ENCODE data around the gene CBFA2T2.
A peak's percentile ranks its signal among the peaks of the same experiment; 100 is the strongest.
"Not testable (repeated sequence)": the region's sequence is repeated elsewhere in the genome, so short reads cannot be mapped to it uniquely, and the experiment has no call there.

Gene CBFA2T2

GRCh38 chr20:33477386-33478234 is 12.3 kb upstream of the CBFA2T2 start:
- Mint-ChIP-seq H3K9me3 (no peaks in the 10 kb centered on the region), H3K27me3 (no peaks in the 10 kb centered on the region), H3K36me3 (ENCODE audit: insufficient read depth) (peaks cover 1% of the 10 kb centered on the region), H3K4me3 (no peak overlapping the region), H3K27ac (ENCODE audit: low read depth) (no peak overlapping the region), H3K4me1 (no peaks in the 10 kb centered on the region)
- ATAC-seq (replicated peaks; ENCODE audit: extremely low read depth, poor library complexity, severe bottlenecking) (no peak), DNase-seq (ENCODE audit: low spot score in 2 of 2) (no peak)

DNA sequence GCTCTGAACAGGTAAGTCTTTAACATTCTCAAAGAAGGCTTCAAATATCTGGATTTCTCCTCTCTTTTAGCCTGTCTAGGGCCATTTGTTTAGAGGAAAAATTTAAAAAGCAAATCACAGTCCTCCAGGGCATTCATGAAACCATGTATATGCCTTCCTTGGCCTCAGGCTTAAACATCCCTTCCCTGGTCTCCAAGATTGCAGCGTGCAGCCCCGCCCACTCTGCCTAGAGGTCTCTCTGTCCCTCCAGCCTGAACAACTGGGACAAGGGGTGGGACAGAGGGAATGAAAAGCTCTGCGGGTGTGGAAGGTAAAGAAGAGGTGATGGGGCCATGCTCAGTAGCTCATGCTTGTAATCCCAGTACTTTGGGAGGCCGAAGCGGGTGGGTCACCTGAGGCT is 9.8 kb upstream of the CBFA2T2 start:
- Mint-ChIP-seq H3K4me3 (no peak overlapping the region), H3K27me3 (no peaks in the 10 kb centered on the region), H3K36me3 (ENCODE audit: insufficient read depth) (peaks cover 1% of the 10 kb centered on the region), H3K4me1 (no peaks in the 10 kb centered on the region), H3K9me3 (no peaks in the 10 kb centered on the region), H3K27ac (ENCODE audit: low read depth) (no peak overlapping the region)
- DNase-seq (ENCODE audit: low spot score in 2 of 2) (no peak), ATAC-seq (replicated peaks; ENCODE audit: extremely low read depth, poor library complexity, severe bottlenecking) (no peak)

DNA sequence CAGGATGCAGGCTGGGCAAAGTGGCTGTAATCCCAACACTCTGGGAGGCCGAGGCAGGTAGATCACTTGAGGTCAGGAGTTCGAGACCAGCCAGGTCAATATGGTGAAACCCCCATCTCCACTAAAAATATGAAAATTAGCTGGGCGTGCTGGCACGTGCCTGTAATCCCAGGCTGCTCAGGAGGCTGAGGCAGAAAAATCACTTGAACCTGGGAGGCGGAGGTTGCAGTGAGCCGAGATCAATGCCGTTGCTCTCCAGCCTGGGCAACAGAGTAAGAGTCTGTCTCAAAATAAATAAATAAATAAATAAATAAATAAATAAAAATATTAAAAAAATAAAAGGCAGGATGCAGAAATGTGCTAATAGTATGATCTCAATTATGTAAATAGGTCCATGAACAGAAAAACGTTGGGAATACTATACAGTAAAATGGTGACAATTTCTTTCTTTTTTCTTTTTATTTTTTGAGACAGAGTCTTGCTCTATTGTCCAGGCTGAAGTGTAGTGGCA is 8.4 kb upstream of the CBFA2T2 start:
- no peak for ATAC-seq (replicated peaks; ENCODE audit: extremely low read depth, poor library complexity, severe bottlenecking)
- H3K4me3 Mint-ChIP-seq, result no peak overlapping the region
- no peak overlapping the region for H3K27ac Mint-ChIP-seq (ENCODE audit: low read depth)
- H3K36me3 Mint-ChIP-seq (ENCODE audit: insufficient read depth), result peaks cover 1% of the 10 kb centered on the region
- no peak for DNase-seq (ENCODE audit: low spot score in 2 of 2)
- H3K4me1 Mint-ChIP-seq, result no peaks in the 10 kb centered on the region
- H3K27me3 Mint-ChIP-seq, result no peaks in the 10 kb centered on the region
- H3K9me3 Mint-ChIP-seq, result no peaks in the 10 kb centered on the region

DNA sequence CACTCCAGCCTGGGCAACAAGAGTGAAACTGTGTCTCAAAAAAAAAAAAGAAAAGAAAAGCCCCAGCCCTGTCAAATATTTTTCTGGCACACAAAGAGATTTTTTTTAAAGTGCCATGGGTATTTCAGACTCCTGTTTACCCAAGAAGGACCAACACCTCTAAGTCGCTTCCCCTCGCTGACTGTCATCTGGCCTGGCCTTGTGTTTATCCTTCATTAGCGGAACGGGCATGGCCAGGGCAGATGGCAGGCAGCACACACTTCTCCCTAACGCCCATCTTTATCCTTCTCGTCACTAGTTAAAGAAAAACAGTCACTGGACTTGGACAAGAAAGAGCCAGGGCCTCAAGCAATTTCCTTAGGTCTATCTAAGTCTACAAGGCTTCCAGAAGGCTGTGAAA is 7.3 kb upstream of the CBFA2T2 start:
- Mint-ChIP-seq H3K36me3 (ENCODE audit: insufficient read depth) (peaks cover 1% of the 10 kb centered on the region), H3K4me1 (no peaks in the 10 kb centered on the region), H3K9me3 (no peaks in the 10 kb centered on the region), H3K27me3 (no peaks in the 10 kb centered on the region), H3K4me3 (no peak overlapping the region), H3K27ac (ENCODE audit: low read depth) (no peak overlapping the region)
- DNase-seq (ENCODE audit: low spot score in 2 of 2) (no peak), ATAC-seq (replicated peaks; ENCODE audit: extremely low read depth, poor library complexity, severe bottlenecking) (no peak)

DNA sequence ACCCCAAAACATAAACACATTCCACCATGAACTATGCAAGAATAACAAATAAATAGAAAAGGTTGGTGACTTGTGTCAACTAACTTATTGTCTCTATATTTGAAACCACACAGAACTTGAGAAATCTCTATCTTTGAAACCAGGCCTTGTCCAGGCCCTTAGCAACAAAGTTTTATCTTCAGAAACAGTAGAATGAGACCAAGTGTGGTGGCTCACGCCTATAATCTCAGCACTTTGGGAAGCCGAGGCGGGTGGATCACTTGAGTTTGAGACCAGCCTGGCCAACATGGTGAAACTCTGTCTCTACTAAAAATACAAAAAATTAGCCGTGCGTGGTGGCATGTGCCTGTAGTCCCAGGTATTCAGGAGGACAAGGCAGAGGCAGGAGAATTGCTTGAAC is 6.7 kb upstream of the CBFA2T2 start:
- not testable (repeated sequence) for ATAC-seq (replicated peaks; ENCODE audit: extremely low read depth, poor library complexity, severe bottlenecking); H3K4me3 Mint-ChIP-seq; H3K4me1 Mint-ChIP-seq; H3K9me3 Mint-ChIP-seq; H3K27ac Mint-ChIP-seq (ENCODE audit: low read depth); H3K36me3 Mint-ChIP-seq (ENCODE audit: insufficient read depth); H3K27me3 Mint-ChIP-seq; DNase-seq (ENCODE audit: low spot score in 2 of 2)

GRCh38 chr20:33488201-33488600 is 1.7 kb upstream of the CBFA2T2 start:
- no peaks in the 10 kb centered on the region for H3K9me3 Mint-ChIP-seq
- H3K27ac Mint-ChIP-seq (ENCODE audit: low read depth), result no peak overlapping the region
- peaks cover 9% of the 10 kb centered on the region for H3K4me1 Mint-ChIP-seq
- H3K4me3 Mint-ChIP-seq, result no peak overlapping the region
- H3K36me3 Mint-ChIP-seq (ENCODE audit: insufficient read depth), result peaks cover 2% of the 10 kb centered on the region
- H3K27me3 Mint-ChIP-seq, result no peaks in the 10 kb centered on the region
- no peak for ATAC-seq (replicated peaks; ENCODE audit: extremely low read depth, poor library complexity, severe bottlenecking)
- no peak for DNase-seq (ENCODE audit: low spot score in 2 of 2)

GRCh38 chr20:33488661-33489494 is 1.0 kb upstream of the CBFA2T2 start:
- not testable (repeated sequence) for H3K27me3 Mint-ChIP-seq; DNase-seq (ENCODE audit: low spot score in 2 of 2); H3K36me3 Mint-ChIP-seq (ENCODE audit: insufficient read depth); H3K4me1 Mint-ChIP-seq; H3K9me3 Mint-ChIP-seq; ATAC-seq (replicated peaks; ENCODE audit: extremely low read depth, poor library complexity, severe bottlenecking)
- peak overlapping the region; percentile 77 for H3K4me3 Mint-ChIP-seq
- peak overlapping the region; percentile 89 for H3K27ac Mint-ChIP-seq (ENCODE audit: low read depth)

- Mint-ChIP-seq H3K9me3 (no peaks in the 10 kb centered on the region), H3K27ac (ENCODE audit: low read depth) (peak overlapping the region; percentile 89), H3K27me3 (no peaks in the 10 kb centered on the region), H3K36me3 (ENCODE audit: insufficient read depth) (peaks cover 2% of the 10 kb centered on the region), H3K4me3 (peak overlapping the region; percentile 77), H3K4me1 (peaks cover 9% of the 10 kb centered on the region)
- peak; percentile 98 to 99 for DNase-seq (ENCODE audit: low spot score in 2 of 2)
- peak; percentile 95 for ATAC-seq (replicated peaks; ENCODE audit: extremely low read depth, poor library complexity, severe bottlenecking)
These were observed 337 bp upstream of the CBFA2T2 start for GRCh38 chr20:33489495-33490022.

DNA sequence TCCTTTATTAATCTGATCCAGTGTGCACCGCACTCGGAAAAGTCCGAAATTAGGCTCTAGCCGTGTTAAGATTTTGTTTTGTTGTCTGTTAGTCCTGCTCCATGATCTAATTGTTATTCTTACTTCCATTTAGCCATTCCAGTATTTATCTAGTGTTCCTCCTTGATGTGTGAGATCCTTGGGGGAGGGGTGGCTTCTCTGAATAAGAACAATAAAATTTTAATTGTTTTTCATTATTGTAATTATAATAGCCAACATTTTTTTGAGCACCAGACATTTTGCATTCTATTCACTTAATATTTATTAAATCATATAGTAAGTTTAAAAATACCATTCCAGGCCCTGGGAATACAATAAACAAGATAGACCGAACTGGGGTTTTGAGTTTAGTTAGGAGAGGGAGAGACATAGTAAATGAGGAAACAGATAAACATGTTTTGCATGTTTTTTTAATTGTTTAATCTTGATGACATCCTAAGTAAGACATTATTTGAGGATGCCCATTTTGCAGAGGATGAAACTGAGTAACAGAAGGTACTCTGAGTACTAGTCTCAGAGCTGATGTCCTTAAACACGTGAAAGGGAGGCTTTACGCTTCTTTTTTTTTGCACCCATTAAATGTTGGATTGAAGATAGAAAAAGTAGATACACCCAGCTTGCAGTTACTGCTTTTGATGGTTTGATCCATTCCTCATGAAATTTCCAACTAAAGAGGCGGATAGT is 1.2 kb downstream of the CBFA2T2 start:
- H3K4me1 Mint-ChIP-seq, result peaks cover 15% of the 10 kb centered on the region
- H3K9me3 Mint-ChIP-seq, result no peaks in the 10 kb centered on the region
- DNase-seq (ENCODE audit: low spot score in 2 of 2) (no peak), ATAC-seq (replicated peaks; ENCODE audit: extremely low read depth, poor library complexity, severe bottlenecking) (no peak)
- peaks cover 2% of the 10 kb centered on the region for H3K36me3 Mint-ChIP-seq (ENCODE audit: insufficient read depth)
- peak overlapping the region; percentile 22 for H3K27ac Mint-ChIP-seq (ENCODE audit: low read depth)
- peak overlapping the region; percentile 77 for H3K4me3 Mint-ChIP-seq
- no peaks in the 10 kb centered on the region for H3K27me3 Mint-ChIP-seq

DNA sequence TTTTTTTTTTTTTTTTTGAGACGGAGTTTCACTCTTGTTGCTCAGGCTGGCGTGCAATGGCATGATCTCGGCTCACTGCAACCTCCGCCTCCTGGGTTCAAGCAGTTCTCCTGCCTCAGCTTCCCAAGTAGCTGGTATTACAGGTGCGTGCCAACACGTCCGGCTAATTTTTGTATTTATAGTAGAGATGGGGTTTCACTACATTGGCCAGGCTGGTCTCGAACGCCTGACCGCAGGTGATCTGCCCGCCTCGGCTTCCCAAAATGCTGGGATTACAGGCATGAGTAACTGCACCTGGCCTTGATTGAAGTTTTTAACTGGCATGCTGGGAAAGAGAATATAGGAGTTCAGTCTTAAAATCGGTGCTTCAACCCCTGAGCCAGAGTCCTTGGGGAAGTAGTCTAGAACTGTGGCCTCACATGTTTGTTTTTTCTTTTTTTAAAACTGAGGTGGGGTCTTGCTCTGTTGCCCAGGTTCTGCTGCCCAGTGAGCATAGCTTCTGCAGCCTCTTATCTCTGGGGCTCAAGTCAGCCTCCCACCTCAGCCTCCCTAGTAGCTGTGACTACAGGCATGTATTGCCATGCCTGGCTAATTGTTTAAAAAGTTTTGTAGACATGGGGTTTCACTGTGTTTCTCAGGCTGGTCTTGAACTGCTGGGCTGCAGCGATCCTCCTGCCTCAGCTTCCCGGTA is 3.3 kb downstream of the CBFA2T2 start:
- Mint-ChIP-seq H3K9me3 (no peaks in the 10 kb centered on the region), H3K4me1 (peaks cover 25% of the 10 kb centered on the region), H3K27me3 (no peaks in the 10 kb centered on the region), H3K27ac (ENCODE audit: low read depth) (no peak overlapping the region), H3K4me3 (no peak overlapping the region), H3K36me3 (ENCODE audit: insufficient read depth) (peaks cover 2% of the 10 kb centered on the region)
- no peak for DNase-seq (ENCODE audit: low spot score in 2 of 2)
- no peak for ATAC-seq (replicated peaks; ENCODE audit: extremely low read depth, poor library complexity, severe bottlenecking)

- ATAC-seq (replicated peaks; ENCODE audit: extremely low read depth, poor library complexity, severe bottlenecking); H3K9me3 Mint-ChIP-seq; H3K36me3 Mint-ChIP-seq (ENCODE audit: insufficient read depth); H3K27ac Mint-ChIP-seq (ENCODE audit: low read depth); H3K4me3 Mint-ChIP-seq; H3K27me3 Mint-ChIP-seq; DNase-seq (ENCODE audit: low spot score in 2 of 2): not testable (repeated sequence)
- peaks cover 22% of the 10 kb centered on the region for H3K4me1 Mint-ChIP-seq
These were observed 6.9 kb downstream of the CBFA2T2 start for GRCh38 chr20:33496776-33497175.

DNA sequence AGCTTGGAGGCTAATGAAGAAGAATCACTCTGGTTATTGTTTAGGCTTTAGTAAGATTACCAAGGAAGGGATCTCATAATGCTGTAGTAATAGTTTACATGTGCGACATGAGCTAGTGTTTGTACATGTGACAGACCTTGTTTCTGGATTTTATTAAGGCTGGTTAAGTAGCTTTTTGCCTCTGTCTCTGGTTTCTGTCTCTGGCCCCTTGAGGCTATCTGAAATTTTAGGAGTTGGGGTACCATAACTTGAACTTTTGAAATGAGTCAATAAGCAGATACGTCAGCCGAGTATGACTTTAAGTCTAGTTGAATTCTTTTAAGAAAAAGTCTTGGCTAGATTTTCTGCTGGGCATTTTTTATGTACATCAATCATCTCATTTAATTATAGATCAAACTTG is 9.5 kb downstream of the CBFA2T2 start:
- H3K27me3 Mint-ChIP-seq, result no peaks in the 10 kb centered on the region
- no peak for ATAC-seq (replicated peaks; ENCODE audit: extremely low read depth, poor library complexity, severe bottlenecking)
- peaks cover 29% of the 10 kb centered on the region for H3K4me1 Mint-ChIP-seq

More for the DNA sequence above, 9.5 kb downstream of the CBFA2T2 start:
- H3K9me3 Mint-ChIP-seq, result no peaks in the 10 kb centered on the region
- no peak overlapping the region for H3K4me3 Mint-ChIP-seq
- DNase-seq (ENCODE audit: low spot score in 2 of 2), result no peak
- peak overlapping the region; percentile 35 for H3K27ac Mint-ChIP-seq (ENCODE audit: low read depth)
- H3K36me3 Mint-ChIP-seq (ENCODE audit: insufficient read depth), result no peaks in the 10 kb centered on the region

Measured in central memory CD8-positive, alpha-beta T cell (primary cell).